Measurements from ENCODE around the gene NOP10. TPM values are rescaled to one million over a fixed set of nuclear protein-coding genes. Genes with fewer than 3 reads are reported as not detected.

NOP10 gene
- total RNA-seq, 2 donors from 2014 or later: 115 to 120 TPM

GRCh38 chr15:34341381-34342212 lies 1.3 kb downstream of the NOP10 start:
- Histone ChIP-seq H3K27me3 (no peaks in the 10 kb centered on the region), H3K27ac (no peak overlapping the region), H3K4me1 (peaks cover 0 to 27% of the 10 kb centered on the region in 2 donors), H3K36me3 (peaks cover 12% of the 10 kb centered on the region), H3K9me3 (no peaks in the 10 kb centered on the region), H3K4me3 (peak overlapping the region in 1 of 2 donors; percentile 78)
- DNase-seq (ENCODE audit: low spot score): no peak
- no peak for TF ChIP-seq CTCF (IDR thresholded peaks at IDR 0.05)

GRCh38 chr15:34339946-34340345 lies 3.0 kb downstream of the NOP10 start:
- H3K4me1 ChIP-seq: peaks cover 0 to 43% of the 10 kb centered on the region in 2 donors

GRCh38 chr15:34338347-34338746 lies 4.6 kb downstream of the NOP10 start:
- no peak for DNase-seq (ENCODE audit: low spot score)
- Histone ChIP-seq H3K27me3 (no peaks in the 10 kb centered on the region), H3K4me3 (peak overlapping the region; percentile 79 to 90), H3K36me3 (peaks cover 12% of the 10 kb centered on the region), H3K9me3 (no peaks in the 10 kb centered on the region), H3K4me1 (peaks cover 0 to 52% of the 10 kb centered on the region in 2 donors), H3K27ac (peak overlapping the region; percentile 94)
- TF ChIP-seq CTCF (IDR thresholded peaks at IDR 0.05): no peak

More at GRCh38 chr15:34339946-34340345, 3.0 kb downstream of the NOP10 start:
- Histone ChIP-seq H3K9me3 (no peaks in the 10 kb centered on the region), H3K4me3 (no peak overlapping the region), H3K36me3 (peaks cover 12% of the 10 kb centered on the region), H3K27ac (no peak overlapping the region), H3K27me3 (no peaks in the 10 kb centered on the region)
- DNase-seq (ENCODE audit: low spot score): no peak
- TF ChIP-seq CTCF (IDR thresholded peaks at IDR 0.05): no peak

GRCh38 chr15:34337557-34338306 lies 5.2 kb downstream of the NOP10 start, which contains the start of gene SLC12A6:
Gene SLC12A6, minus strand, starts transcription at chr15:34337781. Its CDS starts 1,101 bp downstream, at chr15:34336680.
- TF ChIP-seq CTCF (IDR thresholded peaks at IDR 0.05): no peak
- peaks cover 0 to 52% of the 10 kb centered on the region in 2 donors for H3K4me1 ChIP-seq

GRCh38 chr15:34336991-34337556 lies 5.9 kb downstream of the NOP10 start:
- DNase-seq (ENCODE audit: low spot score): no peak
- peak overlapping the region; percentile 94 for H3K27ac ChIP-seq
- peak overlapping the region; percentile 79 to 90 for H3K4me3 ChIP-seq
- no peaks in the 10 kb centered on the region for H3K27me3 ChIP-seq
- TF ChIP-seq CTCF (IDR thresholded peaks at IDR 0.05): no peak
- H3K4me1 ChIP-seq: peaks cover 0 to 49% of the 10 kb centered on the region in 2 donors
- H3K9me3 ChIP-seq: no peaks in the 10 kb centered on the region
- peaks cover 12% of the 10 kb centered on the region for H3K36me3 ChIP-seq

More at GRCh38 chr15:34337557-34338306, 5.2 kb downstream of the NOP10 start, which contains the start of gene SLC12A6:
- Histone ChIP-seq H3K9me3 (no peaks in the 10 kb centered on the region), H3K36me3 (peaks cover 12% of the 10 kb centered on the region), H3K27me3 (no peaks in the 10 kb centered on the region), H3K27ac (peak within 1 kb of the TSS; percentile 94), H3K4me3 (peak within 1 kb of the TSS; percentile 79 to 90)
- DNase-seq (ENCODE audit: low spot score): peak; percentile 87
